Neuronal stem cell (in vitro differentiated cells): Measurements from ENCODE around the gene HOXC9.

Experiments used
- DNase-seq: peaks from one replicate; pipeline ENCODE4 v3.0.0-alpha.2; 2013; ENCODE audit warnings: low spot score
- H2AFZ ChIP-seq: one replicate; pipeline ENCODE4 v1.6.1; 2013; ENCODE audit warnings: mild to moderate bottlenecking, low read length, inconsistent platforms
- H2AK5ac ChIP-seq: 2 replicates; pipeline ENCODE4 v1.6.1; 2013; ENCODE audit warnings: low read depth, mild to moderate bottlenecking, inconsistent platforms, low read length, moderate library complexity, mixed read lengths
- H2BK120ac ChIP-seq: 2 replicates; pipeline ENCODE4 v1.6.1; 2013; ENCODE audit warnings: low read depth, mild to moderate bottlenecking, inconsistent platforms, low read length, moderate library complexity, mixed read lengths
- H2BK12ac ChIP-seq: one replicate; pipeline ENCODE4 v1.6.1; 2013; ENCODE audit warnings: low read length, inconsistent platforms
- H2BK15ac ChIP-seq: 2 replicates; pipeline ENCODE4 v1.6.1; 2013; ENCODE audit warnings: mild to moderate bottlenecking, low read length, inconsistent platforms, mixed read lengths
- H2BK5ac ChIP-seq: one replicate; pipeline ENCODE4 v1.6.1; 2013; ENCODE audit warnings: inconsistent platforms, mild to moderate bottlenecking, low read length, moderate library complexity
- H3K14ac ChIP-seq: one replicate; pipeline ENCODE4 v1.6.1; 2013; ENCODE audit warnings: low read length, inconsistent platforms
- H3K18ac ChIP-seq: 2 replicates; pipeline ENCODE4 v1.6.1; 2013; ENCODE audit warnings: low read length, inconsistent platforms
- H3K23ac ChIP-seq: 2 replicates; pipeline ENCODE4 v1.6.1; 2013; ENCODE audit warnings: low read depth, mild to moderate bottlenecking, mixed read lengths, low read length, inconsistent platforms; ENCODE audit not compliant: poor library complexity
- H3K27ac ChIP-seq: replicated peaks from 3 replicates; pipeline ENCODE4 v1.5.1; 2013; ENCODE audit warnings: low read length, inconsistent platforms
- H3K27me3 ChIP-seq, 3 experiments: 2 replicates each; pipeline ENCODE4 v1.6.1; 2013; ENCODE audit warnings: low read length in 3 of 3, mild to moderate bottlenecking in 2 of 3, inconsistent platforms in 1 of 3, low read depth in 1 of 3, mixed read lengths in 1 of 3, moderate library complexity in 1 of 3; ENCODE audit not compliant: control insufficient read depth in 3 of 3, insufficient read depth in 3 of 3
- H3K36me3 ChIP-seq, 2 donors: replicated peaks in 1 of 2; 2 replicates each; pipeline ENCODE4 v1.6.1; 2013; ENCODE audit warnings: low read length in 2 of 2; ENCODE audit not compliant: control insufficient read depth in 2 of 2, insufficient read depth in 2 of 2
- H3K4ac ChIP-seq: 2 replicates; pipeline ENCODE4 v1.6.1; 2013; ENCODE audit warnings: inconsistent platforms, mild to moderate bottlenecking, low read length, moderate library complexity
- H3K4me1 ChIP-seq, 2 donors: 1 replicate in 1 of 2; 2 replicates in 1 of 2; pipeline ENCODE4 v1.6.1; 2013; ENCODE audit warnings: low read length in 2 of 2, low read depth in 1 of 2; ENCODE audit not compliant: control insufficient read depth in 2 of 2, insufficient read depth in 1 of 2
- H3K4me2 ChIP-seq: one replicate; pipeline ENCODE4 v1.6.1; 2013; ENCODE audit warnings: mild to moderate bottlenecking, low read length, inconsistent platforms; ENCODE audit not compliant: insufficient read depth, poor library complexity, severe bottlenecking
- H3K4me3 ChIP-seq, 2 donors: 2 replicates each; pipeline ENCODE4 v1.5.1; 2013; ENCODE audit warnings: low read length in 2 of 2, mild to moderate bottlenecking in 2 of 2, inconsistent platforms in 1 of 2, moderate library complexity in 1 of 2
- H3K79me1 ChIP-seq: one replicate; pipeline ENCODE4 v1.6.1; 2013; ENCODE audit warnings: low read depth, mild to moderate bottlenecking, inconsistent platforms, low read length, moderate library complexity
- H3K9ac ChIP-seq: one replicate; pipeline ENCODE4 v1.6.1; 2013; ENCODE audit warnings: mild to moderate bottlenecking, low read depth, low read length, inconsistent platforms; ENCODE audit not compliant: poor library complexity
- H3K9me3 ChIP-seq, 2 donors: replicated peaks in 1 of 2; 2 replicates each; pipeline versions ENCODE3 to v1.6.1; 2013; ENCODE audit warnings: low read length in 2 of 2, mild to moderate bottlenecking in 2 of 2, inconsistent platforms in 1 of 2, low read depth in 1 of 2, mixed read lengths in 1 of 2, moderate library complexity in 1 of 2; ENCODE audit not compliant: control insufficient read depth in 2 of 2, insufficient read depth in 1 of 2
- H4K8ac ChIP-seq: one replicate; pipeline ENCODE4 v1.6.1; 2013; ENCODE audit warnings: low read depth, mild to moderate bottlenecking, inconsistent platforms, low read length, moderate library complexity
- H4K91ac ChIP-seq: one replicate; pipeline ENCODE4 v1.6.1; 2013; ENCODE audit warnings: low read length, low read depth, mild to moderate bottlenecking, inconsistent platforms; ENCODE audit not compliant: poor library complexity
- WGBS, 2 donors: extraction: QIAGEN DNeasy Blood & Tissue Kit; methylation state at CpG; one replicate each; pipeline ENCODE4 v1.1.7; 2013; ENCODE audit warnings: missing lambda C conversion rate in 2 of 2, mixed read lengths in 1 of 2; ENCODE audit not compliant: insufficient read length in 2 of 2, insufficient replicate concordance in 1 of 2; ENCODE audit errors: extremely low coverage in 2 of 2; 5-methylcytosine and 5-hydroxymethylcytosine counted together

HOXC9 gene

DNA sequence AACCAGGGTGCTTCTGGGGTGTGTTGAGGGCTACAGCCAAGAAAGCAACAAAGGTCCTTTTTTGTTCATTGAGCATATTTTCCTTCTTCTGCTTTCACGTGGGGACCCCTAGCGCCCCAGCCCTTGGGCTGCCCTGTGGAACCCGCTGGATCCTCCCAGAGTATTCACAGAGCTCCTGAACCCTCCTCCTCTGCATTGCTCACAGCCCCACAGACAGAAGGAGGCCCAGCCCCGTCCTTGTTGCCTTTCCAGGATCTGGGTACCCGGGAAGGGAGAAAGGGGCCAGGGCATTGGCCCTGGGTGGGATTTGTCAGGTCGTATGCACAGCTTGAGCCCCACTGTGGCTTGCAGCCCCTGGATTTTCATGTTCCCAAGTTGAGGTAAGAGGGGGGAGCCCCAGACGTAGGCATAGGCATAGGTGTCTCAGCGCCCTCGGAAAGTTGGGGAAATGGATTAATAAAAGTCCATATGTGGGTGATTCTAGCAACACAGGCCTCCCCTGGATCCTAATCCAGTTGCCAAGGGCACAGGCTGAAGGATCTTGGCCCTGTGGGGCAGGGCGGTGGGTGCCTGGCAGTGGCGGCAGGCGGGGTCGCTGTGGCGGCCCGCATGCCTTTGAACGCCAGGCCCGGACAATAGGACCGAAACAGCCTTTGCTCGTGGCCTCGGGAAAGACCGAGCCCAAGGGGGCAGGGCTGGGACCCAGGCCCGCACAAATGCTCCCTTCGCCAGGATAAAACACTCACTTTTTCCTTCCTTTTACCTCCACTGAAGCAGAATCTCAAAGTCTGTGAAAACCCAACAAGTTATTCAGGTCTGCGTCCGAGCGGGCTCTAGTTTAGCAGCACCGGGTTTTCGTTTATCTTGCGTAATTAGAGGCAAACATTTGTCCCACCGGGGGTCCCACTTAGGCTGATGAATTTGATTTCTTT lies 18.1 kb upstream of the HOXC9 start:
- Histone ChIP-seq H3K4ac (no peak overlapping the region), H2AFZ (no peak overlapping the region), H3K27me3 (peaks cover 55 to 98% (median 97%) of the 10 kb centered on the region in 3 experiments), H3K79me1 (no peaks in the 10 kb centered on the region), H3K4me3 (no peak overlapping the region), H3K23ac (no peak overlapping the region), H2BK120ac (no peak overlapping the region), H3K27ac (no peak overlapping the region), H2BK15ac (no peak overlapping the region), H4K91ac (no peak overlapping the region), H2BK12ac (no peak overlapping the region), H3K4me1 (peaks cover 0 to 3% of the 10 kb centered on the region in 2 donors), H4K8ac (no peak overlapping the region), H3K4me2 (no peak overlapping the region), H2AK5ac (no peak overlapping the region), H3K9me3 (peaks cover 0 to 21% of the 10 kb centered on the region in 2 donors), H3K36me3 (no peaks in the 10 kb centered on the region), H3K14ac (no peak overlapping the region), H2BK5ac (no peak overlapping the region), H3K18ac (no peak overlapping the region), H3K9ac (no peak overlapping the region)
- DNase-seq, result no peak
- no CpG with 5 or more reads among the region's 30 CpGs for WGBS, 2 donors

DNA sequence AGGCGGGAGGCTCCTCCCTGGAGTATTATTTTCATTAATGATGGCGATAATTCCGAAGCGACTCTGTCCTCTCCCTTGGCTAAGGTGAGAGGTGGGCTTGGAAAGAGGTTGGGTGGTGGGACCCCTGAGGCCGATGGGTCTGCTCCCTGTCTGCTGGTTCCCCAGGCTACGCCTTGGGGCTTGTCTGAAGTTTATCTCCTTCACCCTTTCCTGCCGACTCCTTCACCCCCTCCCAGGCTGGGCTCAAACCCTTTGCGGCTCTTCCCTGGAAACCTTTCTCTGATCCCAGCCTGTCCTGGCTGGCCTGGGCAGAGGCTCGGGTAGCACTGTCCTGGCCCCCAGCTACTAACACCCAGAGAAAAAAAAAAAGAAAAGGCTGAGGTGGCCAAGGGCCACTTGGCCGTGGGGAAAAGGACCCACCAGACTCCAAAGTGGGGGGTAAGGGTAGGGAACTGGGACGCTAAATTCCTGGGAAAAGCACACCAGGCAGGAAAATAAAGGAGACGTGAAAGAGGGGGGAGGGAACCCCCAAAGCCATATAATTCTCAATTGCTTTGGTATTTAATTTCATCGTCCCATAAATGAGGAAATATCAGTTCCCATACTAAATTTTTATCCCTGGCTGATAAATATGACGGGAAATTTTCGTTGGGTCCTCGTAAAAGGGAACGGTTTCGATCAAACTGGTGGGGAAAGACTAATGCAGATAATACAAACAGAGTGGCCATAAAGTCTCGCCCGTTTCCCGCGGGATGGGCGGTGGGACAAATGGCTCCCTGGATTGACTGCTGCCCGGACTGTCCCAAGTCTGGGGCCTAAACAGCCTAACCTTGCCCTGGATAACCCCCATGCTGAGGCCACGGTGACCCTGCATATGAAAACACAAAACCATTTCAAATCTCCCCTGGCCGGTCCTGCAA lies 17.1 kb upstream of the HOXC9 start:
- Histone ChIP-seq H3K4me1 (peaks cover 0 to 3% of the 10 kb centered on the region in 2 donors), H3K9ac (no peak overlapping the region), H3K36me3 (no peaks in the 10 kb centered on the region), H3K14ac (no peak overlapping the region), H3K27me3 (peaks cover 54 to 98% (median 97%) of the 10 kb centered on the region in 3 experiments), H3K4ac (no peak overlapping the region), H3K4me2 (no peak overlapping the region), H3K4me3 (no peak overlapping the region), H4K8ac (no peak overlapping the region), H3K18ac (no peak overlapping the region), H2BK120ac (no peak overlapping the region), H3K27ac (no peak overlapping the region), H3K9me3 (peaks cover 0 to 18% of the 10 kb centered on the region in 2 donors), H2BK15ac (no peak overlapping the region), H2AK5ac (no peak overlapping the region), H2BK12ac (no peak overlapping the region), H3K79me1 (no peaks in the 10 kb centered on the region), H2BK5ac (no peak overlapping the region), H3K23ac (no peak overlapping the region), H4K91ac (no peak overlapping the region), H2AFZ (no peak overlapping the region)
- no peak for DNase-seq
- WGBS, 2 donors, result no CpG with 5 or more reads among the region's 26 CpGs

DNA sequence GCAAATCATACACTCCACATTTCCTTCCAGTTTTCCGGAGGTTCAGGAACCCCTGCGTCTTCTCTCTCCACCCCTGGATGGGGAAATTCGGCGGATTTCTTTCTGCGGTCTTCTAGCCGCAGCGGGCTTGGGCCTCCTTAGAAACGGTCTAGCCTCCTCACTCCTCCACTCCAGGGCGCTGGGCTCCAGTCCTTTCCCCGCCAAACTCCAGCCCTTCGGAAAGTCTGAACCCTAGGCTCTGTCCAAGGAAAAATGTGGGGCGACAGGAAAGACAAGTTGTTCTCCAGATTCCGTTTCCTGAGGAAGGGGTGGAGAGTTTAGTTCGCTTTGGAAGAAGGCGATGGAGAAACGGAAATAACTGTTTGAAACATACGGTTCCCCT lies 16.4 kb upstream of the HOXC9 start:
- no peak overlapping the region for H3K23ac ChIP-seq
- no peak overlapping the region for H3K27ac ChIP-seq
- DNase-seq, result no peak
- no CpG with 5 or more reads among the region's 17 CpGs for WGBS, 2 donors
- H2AK5ac ChIP-seq, result no peak overlapping the region
- H3K9ac ChIP-seq, result no peak overlapping the region
- H3K36me3 ChIP-seq, result no peaks in the 10 kb centered on the region
- no peak overlapping the region for H3K4ac ChIP-seq
- H3K27me3 ChIP-seq, result peaks cover 56 to 99% (median 98%) of the 10 kb centered on the region in 3 experiments
- no peak overlapping the region for H3K4me2 ChIP-seq
- H3K4me1 ChIP-seq, result peaks cover 0 to 3% of the 10 kb centered on the region in 2 donors
- H2BK120ac ChIP-seq, result no peak overlapping the region
- no peak overlapping the region for H2BK5ac ChIP-seq
- no peak overlapping the region for H3K18ac ChIP-seq
- no peak overlapping the region for H2BK15ac ChIP-seq
- H4K8ac ChIP-seq, result no peak overlapping the region
- no peak overlapping the region for H4K91ac ChIP-seq
- no peaks in the 10 kb centered on the region for H3K79me1 ChIP-seq
- H3K9me3 ChIP-seq, result peaks cover 0 to 17% of the 10 kb centered on the region in 2 donors
- no peak overlapping the region for H2BK12ac ChIP-seq
- no peak overlapping the region for H3K4me3 ChIP-seq
- no peak overlapping the region for H2AFZ ChIP-seq
- H3K14ac ChIP-seq, result no peak overlapping the region
